Effector memory CD4-positive, alpha-beta T cell (primary cell): ENCODE results near the gene FARS2.

ENCODE experiments used
- DNase-seq, 3 donors: peaks; one replicate each; pipeline ENCODE4 v3.0.0-alpha.2; 2020
- H3K27ac ChIP-seq: 2 replicates; pipeline ENCODE4 v1.7.0; 2013; ENCODE audit warnings: mild to moderate bottlenecking, low read length, moderate library complexity; ENCODE audit not compliant: insufficient read depth, poor library complexity, severe bottlenecking
- H3K27me3 ChIP-seq: replicated peaks from 2 replicates; pipeline ENCODE4 v1.7.0; 2013; ENCODE audit warnings: mild to moderate bottlenecking, low read length; ENCODE audit not compliant: insufficient read depth, control insufficient read depth, poor library complexity, severe bottlenecking
- H3K36me3 ChIP-seq: 2 replicates; pipeline ENCODE4 v1.7.0; 2013; ENCODE audit warnings: mild to moderate bottlenecking, low read length, moderate library complexity; ENCODE audit not compliant: control insufficient read depth, insufficient read depth
- H3K4me1 ChIP-seq: 2 replicates; pipeline ENCODE4 v1.7.0; 2013; ENCODE audit warnings: low read length, mild to moderate bottlenecking; ENCODE audit not compliant: control insufficient read depth, insufficient read depth, poor library complexity, severe bottlenecking
- H3K4me3 ChIP-seq: 2 replicates; pipeline ENCODE4 v1.7.0; 2013; ENCODE audit warnings: low read length, low read depth, mild to moderate bottlenecking; ENCODE audit not compliant: insufficient read depth, poor library complexity, severe bottlenecking
- H3K9me3 ChIP-seq: 2 replicates; pipeline ENCODE4 v1.7.0; 2013; ENCODE audit warnings: mild to moderate bottlenecking, low read length, moderate library complexity; ENCODE audit not compliant: control insufficient read depth

The FARS2 gene

DNA sequence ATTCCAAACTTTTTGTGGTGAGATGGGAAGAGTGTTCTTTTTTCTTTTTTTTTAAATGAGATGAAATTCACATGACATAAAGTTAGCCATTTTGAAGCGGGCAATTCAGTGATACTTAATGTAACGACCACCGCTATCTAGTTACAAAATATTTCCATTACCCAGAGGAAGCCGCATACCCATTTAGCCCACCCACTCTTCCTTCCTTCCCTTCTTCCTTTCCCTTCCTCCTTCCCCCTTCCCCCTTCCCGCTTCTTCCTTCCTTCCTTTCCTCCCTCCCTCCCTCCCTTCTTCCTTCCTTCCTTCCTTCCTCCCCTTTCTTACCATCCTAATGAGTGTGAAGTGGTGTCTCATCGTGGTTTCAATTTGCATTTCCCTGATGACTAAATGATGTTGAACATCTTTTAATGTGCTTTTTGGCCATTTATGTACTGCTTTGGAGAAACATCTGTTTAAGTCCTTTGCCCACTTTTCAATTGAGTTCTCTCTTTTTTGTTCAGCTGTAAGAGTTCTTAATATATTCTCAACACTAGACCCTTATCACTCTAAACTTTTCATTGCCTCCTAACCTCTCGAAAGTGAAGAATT, 371.1 kb downstream of the FARS2 start:
- Histone ChIP-seq H3K27ac (no peak overlapping the region), H3K9me3 (no peaks in the 10 kb centered on the region), H3K4me3 (no peak overlapping the region), H3K4me1 (no peaks in the 10 kb centered on the region), H3K27me3 (no peaks in the 10 kb centered on the region), H3K36me3 (no peaks in the 10 kb centered on the region)
- no peak for DNase-seq

DNA sequence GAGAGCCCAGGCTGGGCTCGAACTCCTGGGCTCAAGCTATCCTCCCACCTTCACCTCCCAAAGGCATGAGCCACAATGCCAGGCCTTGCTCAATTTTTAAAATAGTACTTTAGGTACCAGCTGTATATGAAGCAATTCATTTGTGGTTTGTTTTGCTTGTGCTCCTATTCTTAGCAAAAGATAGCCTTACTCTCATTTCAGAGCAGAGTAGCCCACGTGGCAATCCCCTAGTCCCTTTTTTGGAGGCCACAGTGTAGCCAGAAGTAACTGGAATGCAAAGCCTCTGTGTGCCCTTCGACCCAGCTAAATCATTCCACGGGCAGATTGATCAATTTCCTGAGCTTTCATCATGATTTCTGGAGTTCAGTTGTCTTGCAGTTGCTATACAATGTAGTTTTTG, 373.2 kb downstream of the FARS2 start:
- no peaks in the 10 kb centered on the region for H3K36me3 ChIP-seq
- no peaks in the 10 kb centered on the region for H3K4me1 ChIP-seq
- H3K27me3 ChIP-seq: no peaks in the 10 kb centered on the region
- no peaks in the 10 kb centered on the region for H3K9me3 ChIP-seq
- H3K27ac ChIP-seq: no peak overlapping the region
- no peak for DNase-seq
- H3K4me3 ChIP-seq: no peak overlapping the region

DNA sequence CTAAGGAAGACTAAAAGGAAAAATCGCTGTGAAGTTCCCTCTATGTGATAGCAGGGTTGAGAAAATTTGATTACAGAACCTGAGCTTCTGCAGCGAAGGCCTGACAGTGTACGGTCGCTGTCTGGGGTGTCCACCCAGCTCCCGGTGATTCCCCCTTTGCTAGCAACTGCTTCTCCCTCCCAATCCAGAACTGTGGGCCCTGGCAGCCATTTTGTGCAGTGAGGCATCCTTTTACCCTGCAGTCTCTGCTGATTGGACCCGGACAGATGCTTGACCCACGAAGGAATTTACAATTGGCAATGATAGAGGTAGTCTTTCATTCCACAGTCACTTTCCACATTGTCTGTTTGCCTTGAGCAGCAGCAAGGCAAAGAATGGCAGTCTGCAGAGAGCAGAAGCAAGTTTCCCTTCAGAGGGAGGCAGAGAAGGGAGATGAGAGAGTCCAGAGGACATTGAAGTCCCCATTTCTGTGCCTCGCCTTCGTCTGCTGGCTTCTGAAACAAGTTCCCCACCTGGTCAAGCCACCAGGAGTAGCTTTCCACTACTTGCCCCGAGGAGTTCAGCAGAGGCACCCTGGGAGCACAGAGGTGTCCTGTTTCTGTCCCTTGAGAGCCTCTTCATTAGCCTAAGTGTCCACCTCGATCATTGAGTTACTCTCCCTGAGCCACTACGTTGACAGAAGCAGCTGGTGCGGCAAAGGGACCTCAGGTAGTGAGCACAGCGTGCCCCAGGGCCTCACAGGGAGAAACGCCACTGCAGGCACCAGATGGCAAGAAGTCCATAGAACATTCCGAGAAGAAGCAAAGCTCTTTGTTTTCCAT, 375.1 kb downstream of the FARS2 start:
- no peak overlapping the region for H3K27ac ChIP-seq
- no peaks in the 10 kb centered on the region for H3K27me3 ChIP-seq
- H3K4me3 ChIP-seq: no peak overlapping the region
- no peaks in the 10 kb centered on the region for H3K36me3 ChIP-seq
- H3K4me1 ChIP-seq: no peaks in the 10 kb centered on the region
- peaks cover 5% of the 10 kb centered on the region for H3K9me3 ChIP-seq
- no peak for DNase-seq

DNA sequence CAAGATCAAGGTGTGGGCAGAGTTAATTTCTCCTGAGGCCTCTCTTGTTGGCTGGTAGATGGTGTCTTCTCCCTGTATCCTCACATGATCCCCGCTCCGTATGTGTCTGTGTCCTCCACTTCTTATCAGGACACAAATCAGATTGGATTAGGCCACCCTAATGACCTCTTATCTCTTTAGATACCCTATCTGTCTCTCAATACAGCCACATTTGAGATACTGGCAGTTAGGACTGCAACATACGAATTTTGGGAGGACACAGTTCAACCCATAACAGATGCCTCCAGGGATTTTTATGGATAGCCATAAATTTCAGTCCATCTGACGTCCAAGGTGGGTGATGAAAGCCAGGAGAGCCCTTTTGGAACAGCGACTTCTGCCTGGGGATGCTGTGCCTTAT, 376.4 kb downstream of the FARS2 start:
- Histone ChIP-seq H3K36me3 (no peaks in the 10 kb centered on the region), H3K4me1 (no peaks in the 10 kb centered on the region), H3K27me3 (no peaks in the 10 kb centered on the region), H3K9me3 (peaks cover 5% of the 10 kb centered on the region), H3K4me3 (no peak overlapping the region), H3K27ac (no peak overlapping the region)
- DNase-seq: no peak

DNA sequence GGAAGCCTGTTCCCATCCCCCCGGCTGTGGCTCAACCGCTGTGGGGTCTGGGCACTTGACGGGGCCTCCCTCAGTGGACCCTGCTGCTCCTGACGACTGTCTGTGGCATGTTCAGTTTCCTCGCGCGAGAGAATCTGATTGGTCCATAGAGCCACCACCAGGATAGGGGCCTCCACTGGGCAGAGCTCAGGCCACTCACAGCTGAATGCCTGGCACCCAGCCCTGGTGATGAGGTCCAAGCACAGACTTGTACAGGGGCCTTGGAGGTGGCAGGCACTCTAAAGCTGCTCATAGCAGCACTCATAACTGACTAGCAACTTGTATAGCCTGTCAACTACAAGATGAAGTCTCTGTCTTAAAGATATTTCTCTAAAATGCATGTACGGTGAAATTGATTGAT, 377.4 kb downstream of the FARS2 start:
- no peaks in the 10 kb centered on the region for H3K27me3 ChIP-seq
- no peak for DNase-seq
- peaks cover 5% of the 10 kb centered on the region for H3K9me3 ChIP-seq
- no peak overlapping the region for H3K4me3 ChIP-seq
- no peaks in the 10 kb centered on the region for H3K4me1 ChIP-seq
- H3K27ac ChIP-seq: no peak overlapping the region
- no peaks in the 10 kb centered on the region for H3K36me3 ChIP-seq

DNA sequence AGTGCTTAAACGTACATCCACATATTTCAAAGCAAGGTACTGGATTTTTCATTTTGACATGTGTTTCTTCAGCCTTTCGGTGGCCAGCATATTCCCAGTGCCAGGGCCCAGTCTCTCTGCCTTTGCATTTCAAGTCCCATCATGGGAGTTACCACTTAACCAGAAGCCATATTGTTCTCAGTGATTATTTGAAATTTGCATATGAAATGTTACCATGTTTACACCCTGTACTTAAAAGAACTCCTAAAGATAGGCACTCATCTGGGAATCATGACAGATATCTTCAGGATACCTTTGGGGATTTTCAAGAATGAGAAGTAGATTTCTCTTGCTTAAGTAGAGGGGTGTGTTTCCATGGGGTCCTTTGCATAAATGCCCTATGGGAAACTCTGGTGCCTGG, 377.9 kb downstream of the FARS2 start:
- Histone ChIP-seq H3K27me3 (no peaks in the 10 kb centered on the region), H3K4me3 (no peak overlapping the region), H3K27ac (no peak overlapping the region), H3K4me1 (no peaks in the 10 kb centered on the region), H3K9me3 (peaks cover 5% of the 10 kb centered on the region), H3K36me3 (no peaks in the 10 kb centered on the region)
- DNase-seq: no peak

DNA sequence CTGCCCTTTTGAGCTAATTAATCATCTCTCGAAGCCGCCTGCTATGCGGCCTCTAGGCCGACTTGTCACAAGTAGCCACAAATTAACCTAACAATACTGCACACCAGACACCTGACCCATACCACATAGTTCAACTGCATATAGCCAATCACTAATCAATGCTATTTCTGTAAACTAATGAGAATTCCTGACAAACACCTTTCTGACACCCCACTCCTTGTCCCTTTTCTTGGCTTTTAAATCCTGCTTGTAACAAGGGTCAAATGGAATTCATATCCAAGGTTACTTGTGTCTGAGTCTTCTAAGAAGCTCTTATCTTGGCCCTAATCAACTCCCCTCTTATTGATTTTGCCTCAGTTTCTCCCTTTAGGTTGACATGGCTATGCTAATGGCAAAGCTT, 379.3 kb downstream of the FARS2 start:
- Histone ChIP-seq H3K4me1 (no peaks in the 10 kb centered on the region), H3K27me3 (no peaks in the 10 kb centered on the region), H3K4me3 (no peak overlapping the region), H3K27ac (no peak overlapping the region), H3K9me3 (peaks cover 5% of the 10 kb centered on the region), H3K36me3 (no peaks in the 10 kb centered on the region)
- no peak for DNase-seq

DNA sequence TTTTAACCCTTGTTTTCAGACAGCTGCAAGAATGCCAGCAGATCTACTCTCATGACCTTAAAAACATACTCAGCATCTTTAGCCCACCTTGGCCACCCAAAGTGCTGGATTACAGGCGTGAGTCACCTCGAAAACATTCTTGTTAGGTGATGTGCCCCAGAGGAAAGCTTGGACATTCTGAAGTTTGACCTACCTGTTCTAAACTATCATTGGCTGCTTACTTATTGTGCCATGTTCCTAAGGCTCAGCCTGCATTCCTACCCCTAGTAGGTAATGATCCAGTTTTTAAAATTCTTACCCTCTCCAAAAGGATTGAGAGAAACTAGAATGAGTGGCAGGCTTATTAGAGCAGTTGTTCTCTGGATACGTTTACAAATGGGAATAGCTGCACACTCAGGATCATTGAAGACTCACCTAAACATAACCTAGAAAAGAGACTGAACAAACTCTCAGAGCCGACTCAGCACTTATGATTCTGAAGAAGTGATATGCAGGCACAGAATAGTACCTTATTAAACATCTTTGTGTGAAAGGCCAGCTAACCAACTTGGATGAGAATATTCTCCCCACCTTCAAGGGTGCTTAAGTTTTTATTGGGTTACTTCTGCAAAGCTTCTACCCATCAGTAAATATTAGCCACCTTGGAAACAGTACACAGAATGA, 383.3 kb downstream of the FARS2 start:
- Histone ChIP-seq H3K4me3 (no peak overlapping the region), H3K27ac (no peak overlapping the region), H3K9me3 (peaks cover 5% of the 10 kb centered on the region), H3K36me3 (no peaks in the 10 kb centered on the region), H3K4me1 (no peaks in the 10 kb centered on the region), H3K27me3 (no peaks in the 10 kb centered on the region)
- no peak for DNase-seq

DNA sequence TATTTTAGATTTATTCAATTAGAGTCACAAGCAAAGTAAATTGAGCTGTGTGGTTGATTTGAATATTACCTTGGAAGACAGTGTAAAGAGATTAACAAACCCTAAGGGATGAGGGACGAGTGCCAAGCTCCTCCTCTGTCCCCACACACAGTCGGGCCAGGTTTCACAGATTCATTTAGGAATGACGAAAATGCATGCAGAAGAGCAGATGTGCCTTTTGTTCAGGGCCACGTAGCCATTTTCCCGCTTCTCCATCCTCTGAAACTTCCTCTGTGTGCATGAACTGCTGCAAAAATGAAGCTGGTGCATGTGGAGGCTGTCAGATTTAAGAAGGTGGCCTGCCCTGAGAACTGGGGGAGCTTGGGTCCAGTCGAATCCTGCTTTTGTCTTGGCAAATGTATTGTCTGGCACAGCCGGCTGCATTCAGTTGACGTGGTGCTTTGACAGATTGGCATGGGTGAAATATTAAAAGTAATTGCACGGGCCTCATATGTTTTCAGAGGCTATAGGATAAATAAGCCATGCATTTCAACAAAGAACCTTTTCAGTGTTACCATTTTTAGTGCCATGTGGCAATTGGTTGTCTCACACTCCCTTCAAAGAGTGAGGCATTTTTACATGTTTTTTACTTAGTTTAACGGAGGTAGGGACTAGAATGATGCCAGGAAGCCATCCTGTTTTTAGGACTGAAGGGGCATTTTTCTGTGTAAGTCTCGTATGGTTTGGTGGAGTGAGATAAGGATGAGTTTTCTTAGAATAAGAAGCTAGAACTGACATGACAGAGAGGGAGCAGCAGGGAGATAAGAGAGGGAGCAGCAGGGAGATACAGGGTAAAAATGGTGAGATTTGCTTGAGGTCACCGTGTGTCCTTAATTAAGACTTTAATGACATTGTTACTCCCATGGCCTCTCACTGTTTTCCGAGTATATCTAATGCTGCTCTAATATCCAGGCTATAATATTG, 384.3 kb downstream of the FARS2 start:
- H3K4me3 ChIP-seq: no peak overlapping the region
- no peak overlapping the region for H3K27ac ChIP-seq
- no peaks in the 10 kb centered on the region for H3K27me3 ChIP-seq
- no peak for DNase-seq
- no peaks in the 10 kb centered on the region for H3K36me3 ChIP-seq
- peaks cover under 1% of the 10 kb centered on the region for H3K9me3 ChIP-seq
- no peaks in the 10 kb centered on the region for H3K4me1 ChIP-seq
